Muscle of leg (tissue), 11 donors: ENCODE results near the gene CDK5RAP2. TPM values are rescaled to one million over a fixed set of nuclear protein-coding genes. Genes with fewer than 3 reads are reported as not detected.
A peak's percentile ranks its signal among the peaks of the same experiment; 100 is the strongest.
"Not testable (repeated sequence)": the region's sequence is repeated elsewhere in the genome, so short reads cannot be mapped to it uniquely, and the experiment has no call there.

Experiments
- DNase-seq: peaks from one replicate; pipeline ENCODE4 v3.0.0; 2013
- H3K27ac ChIP-seq: one replicate; pipeline ENCODE4 v1.5.1; 2013; ENCODE audit warnings: mild to moderate bottlenecking, low read length, control low read depth
- H3K27me3 ChIP-seq: one replicate; pipeline ENCODE4 v1.6.1; 2013; ENCODE audit warnings: low read length; ENCODE audit not compliant: control insufficient read depth, insufficient read depth
- H3K36me3 ChIP-seq: one replicate; pipeline ENCODE4 v1.6.1; 2013; ENCODE audit warnings: low read length; ENCODE audit not compliant: control insufficient read depth, insufficient read depth
- H3K4me1 ChIP-seq: one replicate; pipeline ENCODE4 v1.6.1; 2013; ENCODE audit warnings: low read length; ENCODE audit not compliant: control insufficient read depth, insufficient read depth
- H3K4me3 ChIP-seq: one replicate; pipeline ENCODE4 v1.5.1; 2013; ENCODE audit warnings: low read length, control low read depth
- H3K9me3 ChIP-seq: replicated peaks from 2 replicates; pipeline ENCODE4 v1.6.1; 2013; ENCODE audit warnings: low read depth, low read length; ENCODE audit not compliant: control insufficient read depth
- WGBS: methylation state at CpG from one replicate; pipeline ENCODE4 v1.1.5; 2013; ENCODE audit warnings: missing lambda C conversion rate; ENCODE audit not compliant: insufficient coverage; 5-methylcytosine and 5-hydroxymethylcytosine counted together
- polyA plus RNA-seq, 8 donors: library from polyadenylated mRNA; unstranded; fragments of 120-200 nt; gene quantifications; one replicate each; pipeline versions ENCODE4 v1.2.1 to v1.2.3, GENCODE V29; 2013; ENCODE audit warnings: inconsistent platforms in 1 of 8, low replicate concordance in 1 of 8; ENCODE audit not compliant: insufficient read length in 8 of 8, insufficient read depth in 1 of 8
- total RNA-seq: library from RNA; stranded (reverse); fragments of 120-200 nt; gene quantifications from one replicate; pipeline ENCODE4 v1.2.4, GENCODE V29; 2013

The CDK5RAP2 gene
- total and polyA plus RNA-seq, 9 donors, result 36.8 to 55.1 (median 44.5) TPM

GRCh38 chr9:120496438-120496837, 83.5 kb downstream of the CDK5RAP2 start:
- WGBS, result no CpG with 5 or more reads among the region's 37 CpGs
- not testable (repeated sequence) for H3K4me1 ChIP-seq, H3K36me3 ChIP-seq, H3K4me3 ChIP-seq, H3K9me3 ChIP-seq, DNase-seq, H3K27ac ChIP-seq, H3K27me3 ChIP-seq

- H3K36me3 ChIP-seq, result peaks cover 28% of the 10 kb centered on the region
- no peak overlapping the region for H3K4me3 ChIP-seq
- no peaks in the 10 kb centered on the region for H3K9me3 ChIP-seq
- no peaks in the 10 kb centered on the region for H3K27me3 ChIP-seq
- WGBS, result no CpG with 5 or more reads among the region's 5 CpGs
- H3K27ac ChIP-seq, result no peak overlapping the region
- peak; percentile 37 for DNase-seq
- no peaks in the 10 kb centered on the region for H3K4me1 ChIP-seq
Measured at GRCh38 chr9:120490888-120491595, 88.9 kb downstream of the CDK5RAP2 start.

- H3K9me3 ChIP-seq, result no peaks in the 10 kb centered on the region
Measured at GRCh38 chr9:120486835-120487234, 93.1 kb downstream of the CDK5RAP2 start.

GRCh38 chr9:120486347-120486746, 93.6 kb downstream of the CDK5RAP2 start:
- WGBS, result 71% methylated on average over 4 of the region's 4 CpGs
- Histone ChIP-seq H3K36me3 (peaks cover 39% of the 10 kb centered on the region), H3K9me3 (no peaks in the 10 kb centered on the region), H3K4me1 (no peaks in the 10 kb centered on the region), H3K4me3 (no peak overlapping the region), H3K27me3 (no peaks in the 10 kb centered on the region), H3K27ac (no peak overlapping the region)
- peak; percentile 43 for DNase-seq

More at GRCh38 chr9:120486835-120487234, 93.1 kb downstream of the CDK5RAP2 start:
- DNase-seq, result no peak
- Histone ChIP-seq H3K27me3 (no peaks in the 10 kb centered on the region), H3K27ac (no peak overlapping the region), H3K36me3 (peaks cover 37% of the 10 kb centered on the region), H3K4me3 (no peak overlapping the region), H3K4me1 (no peaks in the 10 kb centered on the region)
- 93% methylated on average over 4 of the region's 6 CpGs for WGBS

GRCh38 chr9:120485788-120486187, 94.2 kb downstream of the CDK5RAP2 start:
- Histone ChIP-seq H3K4me1 (no peaks in the 10 kb centered on the region), H3K27me3 (no peaks in the 10 kb centered on the region), H3K27ac (no peak overlapping the region), H3K36me3 (peaks cover 37% of the 10 kb centered on the region), H3K4me3 (no peak overlapping the region), H3K9me3 (no peaks in the 10 kb centered on the region)
- WGBS, result 49% methylated on average over 3 of the region's 3 CpGs
- DNase-seq, result peak; percentile 13

GRCh38 chr9:120484162-120484561, 95.8 kb downstream of the CDK5RAP2 start:
- no peak overlapping the region for H3K4me3 ChIP-seq
- H3K36me3 ChIP-seq, result peaks cover 30% of the 10 kb centered on the region
- H3K4me1 ChIP-seq, result no peaks in the 10 kb centered on the region
- H3K9me3 ChIP-seq, result no peaks in the 10 kb centered on the region
- no CpG with 5 or more reads among the region's 5 CpGs for WGBS
- H3K27ac ChIP-seq, result no peak overlapping the region
- no peak for DNase-seq
- H3K27me3 ChIP-seq, result no peaks in the 10 kb centered on the region

GRCh38 chr9:120482424-120483186, 97.4 kb downstream of the CDK5RAP2 start:
- H3K4me3 ChIP-seq, result no peak overlapping the region
- no peak overlapping the region for H3K27ac ChIP-seq
- no peaks in the 10 kb centered on the region for H3K9me3 ChIP-seq
- WGBS, result 62% methylated on average over 6 of the region's 9 CpGs
- H3K4me1 ChIP-seq, result no peaks in the 10 kb centered on the region
- peaks cover 24% of the 10 kb centered on the region for H3K36me3 ChIP-seq
- H3K27me3 ChIP-seq, result no peaks in the 10 kb centered on the region
- DNase-seq, result no peak

- Histone ChIP-seq H3K9me3 (no peaks in the 10 kb centered on the region), H3K27me3 (no peaks in the 10 kb centered on the region), H3K27ac (no peak overlapping the region), H3K4me1 (no peaks in the 10 kb centered on the region), H3K4me3 (no peak overlapping the region), H3K36me3 (peaks cover 18% of the 10 kb centered on the region)
- WGBS, result no CpG with 5 or more reads among the region's 2 CpGs
- DNase-seq, result no peak
Measured at GRCh38 chr9:120481846-120482245, 98.1 kb downstream of the CDK5RAP2 start.

- no peak overlapping the region for H3K27ac ChIP-seq
- no peak for DNase-seq
- no peaks in the 10 kb centered on the region for H3K27me3 ChIP-seq
- WGBS, result no CpG with 5 or more reads among the region's 1 CpG
- no peaks in the 10 kb centered on the region for H3K9me3 ChIP-seq
- no peak overlapping the region for H3K4me3 ChIP-seq
- H3K4me1 ChIP-seq, result no peaks in the 10 kb centered on the region
- peaks cover 16% of the 10 kb centered on the region for H3K36me3 ChIP-seq
Measured at GRCh38 chr9:120481248-120481647, 98.7 kb downstream of the CDK5RAP2 start.

GRCh38 chr9:120480707-120481106, 99.3 kb downstream of the CDK5RAP2 start:
- DNase-seq, result no peak
- no CpG with 5 or more reads among the region's 1 CpG for WGBS

More at GRCh38 chr9:120480707-120481106, 99.3 kb downstream of the CDK5RAP2 start:
- no peak overlapping the region for H3K27ac ChIP-seq
- H3K36me3 ChIP-seq, result peaks cover 20% of the 10 kb centered on the region
- no peaks in the 10 kb centered on the region for H3K27me3 ChIP-seq
- no peaks in the 10 kb centered on the region for H3K9me3 ChIP-seq
- H3K4me3 ChIP-seq, result no peak overlapping the region
- H3K4me1 ChIP-seq, result no peaks in the 10 kb centered on the region
